DMS153 treated with DMSO at 0.1 percent for 48 hours (cell line): ENCODE measurements around the gene ATG9A.
"Not testable (repeated sequence)": the region's sequence is repeated elsewhere in the genome, so short reads cannot be mapped to it uniquely, and the experiment has no call there.

ENCODE experiments used
- DNase-seq: peaks from one replicate; lab custom pipeline; 2025; ENCODE audit not compliant: unreplicated experiment; lab: John Stamatoyannopoulos, UW

Gene ATG9A

GRCh38 chr2:219207134-219207883 is 22.1 kb downstream of the ATG9A start:
- DNase-seq: no peak

- DNase-seq: peak; percentile 67
These were observed 22.9 kb downstream of the ATG9A start, which contains the start of gene ZFAND2B for GRCh38 chr2:219206328-219207133. Gene ZFAND2B (plus strand): TSS chr2:219206782. CDS start chr2:219206988, 206 bp downstream.

GRCh38 chr2:219205981-219206327 is 23.5 kb downstream of the ATG9A start:
- DNase-seq: no peak

GRCh38 chr2:219205165-219205538 is 24.3 kb downstream of the ATG9A start:
- no peak for DNase-seq

GRCh38 chr2:219204425-219205164 is 24.8 kb downstream of the ATG9A start:
- no peak for DNase-seq

- not testable (repeated sequence) for DNase-seq
These were observed 28.1 kb downstream of the ATG9A start for GRCh38 chr2:219201331-219201730.

GRCh38 chr2:219200502-219201326 is 28.7 kb downstream of the ATG9A start:
- not testable (repeated sequence) for DNase-seq

- DNase-seq: no peak
These were observed 29.8 kb downstream of the ATG9A start for GRCh38 chr2:219199470-219200211.

- no peak for DNase-seq
These were observed 30.5 kb downstream of the ATG9A start for GRCh38 chr2:219198974-219199373.

- DNase-seq: no peak
These were observed 32.0 kb downstream of the ATG9A start for GRCh38 chr2:219197388-219197787.

GRCh38 chr2:219186754-219187456 is 42.5 kb downstream of the ATG9A start:
- no peak for DNase-seq

- no peak for DNase-seq
These were observed 45.3 kb downstream of the ATG9A start for GRCh38 chr2:219184121-219184520.

- DNase-seq: no peak
These were observed 46.2 kb downstream of the ATG9A start for GRCh38 chr2:219183151-219183772.

GRCh38 chr2:219182331-219183150 is 46.9 kb downstream of the ATG9A start:
- no peak for DNase-seq

- no peak for DNase-seq
These were observed 47.9 kb downstream of the ATG9A start for GRCh38 chr2:219181531-219181930.

- no peak for DNase-seq
These were observed 48.5 kb downstream of the ATG9A start for GRCh38 chr2:219180961-219181360.

- no peak for DNase-seq
These were observed 49.6 kb downstream of the ATG9A start for GRCh38 chr2:219179601-219180465.
